ENCODE measurements around the gene ARHGAP26.
A peak's percentile ranks its signal among the peaks of the same experiment; 100 is the strongest.

The ARHGAP26 gene

DNA sequence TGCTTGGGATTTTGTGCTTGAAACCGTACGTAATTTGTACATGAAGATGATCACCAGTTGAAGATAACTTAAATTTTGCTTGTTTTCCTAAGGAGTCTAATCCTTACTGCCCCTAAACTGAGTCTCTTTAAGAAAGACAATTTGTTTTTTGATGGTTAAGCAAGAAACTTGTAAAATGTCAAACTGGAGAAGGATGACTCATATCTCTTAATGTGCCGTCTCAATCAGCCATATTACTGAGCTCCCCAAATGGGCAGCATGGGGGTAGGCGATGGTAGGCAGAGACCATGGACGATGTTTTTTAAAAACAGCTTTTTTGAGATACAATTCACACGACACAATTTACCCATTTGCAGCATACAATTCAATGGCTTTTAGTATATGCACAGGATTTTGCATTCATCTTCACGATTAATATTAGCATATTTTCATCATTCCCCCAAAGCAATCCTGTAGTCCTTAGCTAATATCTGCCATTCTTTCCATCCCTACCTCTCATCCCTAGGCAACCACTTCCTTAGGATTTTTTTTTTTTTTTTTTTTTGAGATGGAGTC, 14.3 kb downstream of the ARHGAP26 start:
- DNase-seq, result no peak

DNA sequence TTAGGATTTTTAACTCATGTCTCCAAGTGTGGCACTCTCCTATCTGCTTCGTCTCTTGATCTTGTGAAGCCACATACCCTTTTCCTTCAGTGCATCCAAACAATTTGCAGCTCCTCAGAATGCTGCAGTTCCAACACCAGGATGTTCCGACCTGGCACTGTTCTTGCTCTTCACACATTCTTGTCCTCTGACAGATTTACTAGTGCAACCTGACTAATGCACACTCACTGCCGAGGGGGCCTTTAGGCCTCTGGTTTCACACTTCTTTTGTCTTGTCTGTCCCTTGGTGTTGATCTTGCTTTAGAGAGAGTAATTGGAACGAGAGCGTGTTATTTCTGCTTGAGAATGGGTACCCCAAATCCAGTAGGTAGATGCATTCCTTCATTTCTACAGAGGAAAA, 15.0 kb downstream of the ARHGAP26 start:
- DNase-seq, result no peak

DNA sequence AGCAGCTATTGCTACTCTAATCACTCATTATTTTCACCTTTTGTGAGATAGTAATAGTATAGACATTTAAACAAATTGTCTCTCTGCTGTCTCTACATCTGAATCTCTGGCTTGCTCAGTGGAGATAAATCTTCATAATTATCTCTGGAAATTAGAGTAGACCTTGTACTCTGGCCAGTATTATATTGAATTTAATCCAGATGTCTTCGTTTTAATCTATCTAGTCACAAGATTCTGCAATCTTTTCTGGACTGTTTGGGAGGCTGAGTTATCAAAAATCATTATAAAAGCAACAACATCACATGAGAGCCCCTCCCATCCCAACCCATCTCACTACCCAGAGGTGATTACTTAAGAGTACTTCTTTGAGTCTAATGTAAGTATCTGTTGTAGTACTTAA, 19.0 kb downstream of the ARHGAP26 start:
- DNase-seq, result no peak

DNA sequence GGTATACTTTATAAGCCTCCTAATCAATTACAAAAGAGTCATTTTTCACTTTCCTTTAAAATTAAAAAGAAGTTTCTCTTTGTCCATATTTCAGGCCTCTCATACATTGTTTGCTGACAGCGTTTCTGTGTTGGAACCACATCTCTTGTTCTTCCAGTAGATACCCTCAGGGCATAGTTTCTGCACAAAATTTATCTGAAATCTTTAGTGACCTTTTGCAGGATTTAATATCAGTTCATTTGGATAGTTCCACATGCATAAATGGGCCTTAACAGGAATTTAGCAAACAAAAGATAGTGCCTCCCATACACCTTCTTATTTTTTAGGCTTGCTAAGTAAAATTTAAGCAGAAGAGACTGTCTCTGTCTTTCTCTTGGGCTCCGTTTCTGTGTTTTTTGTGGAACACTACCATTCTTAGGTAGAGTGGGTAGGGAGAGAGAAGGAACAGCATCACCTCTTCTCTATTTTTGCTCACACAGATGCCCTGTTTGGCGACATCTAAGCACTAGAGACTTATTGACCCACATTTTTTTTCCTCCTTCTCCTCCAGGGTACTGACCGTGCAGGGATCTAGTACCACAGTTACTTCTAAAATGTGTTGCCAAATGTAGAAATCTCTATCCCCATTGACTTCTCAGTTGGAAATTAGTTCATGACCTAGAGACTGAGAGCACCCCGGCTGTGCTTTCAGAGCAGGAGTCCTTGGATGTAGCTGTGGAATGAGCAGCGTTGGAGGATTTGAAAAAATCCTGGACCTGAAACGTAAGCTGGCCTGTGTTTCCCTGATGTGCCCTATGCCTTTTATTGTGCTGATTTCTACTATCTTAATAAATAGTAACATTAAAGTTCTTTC, 22.1 kb downstream of the ARHGAP26 start:
- no peak for DNase-seq

DNA sequence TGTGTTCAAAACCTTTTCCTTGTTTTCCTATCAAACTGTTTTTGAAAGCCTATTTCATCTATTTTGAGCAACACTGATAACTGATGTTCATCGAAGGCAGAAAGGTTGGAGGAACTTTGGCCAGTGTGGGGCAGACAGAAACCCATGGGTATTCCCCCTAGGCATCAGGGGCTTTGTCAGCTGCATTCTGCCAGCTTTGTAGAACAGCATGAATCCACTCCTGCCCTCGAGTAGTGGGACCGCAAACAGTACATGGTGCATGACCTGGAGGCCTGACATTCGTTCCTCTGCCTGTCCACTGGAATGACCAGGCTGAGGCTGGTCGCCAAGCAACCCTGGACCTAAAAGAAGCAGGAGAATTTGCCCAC, 22.7 kb downstream of the ARHGAP26 start:
- DNase-seq, result no peak

DNA sequence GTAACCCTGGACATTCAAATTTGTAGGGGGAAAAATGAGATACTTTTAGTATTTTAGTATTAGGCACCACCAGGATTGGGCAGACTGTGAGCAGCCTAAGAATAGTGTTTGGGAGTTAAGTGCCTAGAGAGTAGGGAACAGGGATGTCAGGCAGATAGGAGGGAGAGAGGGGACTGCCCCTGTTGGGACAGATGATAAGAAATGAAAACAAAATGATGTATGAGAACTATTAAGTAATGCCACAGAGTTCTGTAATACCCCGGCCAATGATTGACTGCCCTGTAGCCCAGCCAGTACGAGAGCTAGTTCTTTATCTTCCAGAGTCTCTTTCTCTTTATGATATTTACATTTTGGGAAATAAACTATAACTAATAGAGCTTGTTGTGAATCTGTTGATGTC, 24.4 kb downstream of the ARHGAP26 start:
- DNase-seq, result no peak

DNA sequence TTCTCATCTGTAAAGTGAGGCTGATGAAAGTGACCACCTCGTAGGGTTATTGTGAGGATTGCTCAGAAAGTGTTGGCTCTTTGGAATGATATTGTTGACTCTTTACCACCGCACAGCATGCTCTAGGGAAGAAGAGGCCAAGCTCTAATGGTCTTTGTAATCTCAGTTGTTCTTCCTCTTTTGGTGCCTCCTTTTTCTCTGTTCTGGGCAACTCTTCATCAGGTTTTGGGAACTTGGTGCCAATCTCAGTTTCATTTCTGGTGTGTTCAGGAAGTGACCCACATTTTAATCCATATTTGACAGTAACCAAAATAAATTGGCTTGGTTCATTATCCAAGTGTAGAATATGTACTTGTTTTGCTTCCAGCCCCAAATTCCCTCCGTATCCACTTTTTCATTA, 25.1 kb downstream of the ARHGAP26 start:
- no peak for DNase-seq

DNA sequence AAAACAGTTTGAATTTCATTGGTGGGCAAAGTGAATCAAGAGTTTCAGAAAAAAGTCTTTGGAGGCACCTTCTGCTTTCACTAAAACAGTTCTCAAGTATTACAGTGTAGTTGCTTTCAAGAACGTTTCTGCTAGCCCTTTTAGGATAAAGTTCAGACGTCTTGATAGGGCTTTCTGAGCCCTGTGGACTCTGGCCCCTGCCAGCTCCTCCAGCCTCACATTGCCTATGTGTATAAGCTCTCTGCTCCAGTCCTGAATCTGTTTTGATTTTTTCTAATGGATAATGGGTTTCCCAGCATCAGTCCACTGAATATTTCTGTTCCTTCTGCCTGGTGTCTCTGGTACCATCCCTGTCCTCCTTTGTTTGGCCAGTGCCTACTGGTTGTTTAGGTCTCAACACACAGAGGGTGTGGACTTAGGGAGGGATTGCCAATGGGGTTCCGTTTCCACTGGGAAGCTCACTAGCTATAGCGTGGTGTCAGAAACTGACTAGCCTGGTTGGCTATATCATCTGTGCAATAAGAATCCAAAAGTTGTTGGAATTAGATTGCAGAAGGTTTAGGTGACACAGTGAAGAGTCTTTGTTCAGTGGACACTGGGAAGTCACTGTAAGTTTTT, 26.4 kb downstream of the ARHGAP26 start:
- no peak for DNase-seq

DNA sequence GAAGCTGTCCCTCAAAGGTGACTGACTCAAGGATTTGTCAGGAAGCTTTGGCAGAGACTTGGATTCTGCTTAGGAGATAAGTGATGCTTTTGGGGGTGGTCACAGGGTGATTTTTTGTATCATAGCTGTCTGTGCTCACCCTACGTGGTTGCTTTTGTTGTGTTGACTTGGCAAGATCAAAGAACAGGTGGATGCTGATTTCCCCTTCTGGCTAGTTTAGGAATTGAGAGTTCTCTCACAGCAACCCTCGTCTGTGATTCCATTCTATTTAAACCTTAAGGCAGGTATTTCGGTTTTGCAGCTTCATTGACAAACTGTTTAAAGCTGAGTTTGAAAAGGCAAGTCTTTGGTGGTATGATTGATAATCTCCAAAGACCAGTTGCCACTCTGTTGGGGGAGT, 27.2 kb downstream of the ARHGAP26 start:
- no peak for DNase-seq

DNA sequence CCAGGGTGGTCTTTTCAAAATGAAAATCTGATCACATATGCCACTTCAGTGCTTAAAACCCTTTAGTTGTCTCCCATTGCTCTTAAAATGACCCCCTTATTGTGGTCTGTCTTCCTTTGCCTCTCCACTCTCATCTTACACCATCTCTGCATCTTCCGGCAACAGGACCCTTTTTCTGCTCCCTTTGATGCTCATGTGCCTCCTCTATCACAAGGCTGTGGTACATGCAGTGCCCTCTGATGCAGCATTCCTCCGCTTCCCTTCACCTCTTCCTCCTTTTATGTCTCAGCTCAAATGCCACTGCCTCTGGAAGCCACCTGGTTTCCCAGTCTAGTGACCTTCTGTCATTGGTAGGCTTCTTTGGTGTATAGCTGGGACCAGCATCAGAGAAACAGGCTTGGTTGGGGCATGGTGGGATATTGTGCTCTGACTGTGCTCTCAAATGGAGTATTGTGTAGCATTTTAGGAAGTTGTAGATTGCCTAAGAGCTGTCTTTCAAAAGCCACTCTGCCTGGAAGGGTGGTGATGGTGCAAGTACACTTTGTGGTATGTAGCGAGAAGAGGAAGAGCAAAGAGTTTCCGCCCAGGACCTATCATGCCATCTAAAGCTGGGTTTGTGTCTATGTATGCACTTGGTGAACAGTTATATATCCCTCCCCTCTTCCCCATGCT, 28.1 kb downstream of the ARHGAP26 start:
- no peak for DNase-seq

DNA sequence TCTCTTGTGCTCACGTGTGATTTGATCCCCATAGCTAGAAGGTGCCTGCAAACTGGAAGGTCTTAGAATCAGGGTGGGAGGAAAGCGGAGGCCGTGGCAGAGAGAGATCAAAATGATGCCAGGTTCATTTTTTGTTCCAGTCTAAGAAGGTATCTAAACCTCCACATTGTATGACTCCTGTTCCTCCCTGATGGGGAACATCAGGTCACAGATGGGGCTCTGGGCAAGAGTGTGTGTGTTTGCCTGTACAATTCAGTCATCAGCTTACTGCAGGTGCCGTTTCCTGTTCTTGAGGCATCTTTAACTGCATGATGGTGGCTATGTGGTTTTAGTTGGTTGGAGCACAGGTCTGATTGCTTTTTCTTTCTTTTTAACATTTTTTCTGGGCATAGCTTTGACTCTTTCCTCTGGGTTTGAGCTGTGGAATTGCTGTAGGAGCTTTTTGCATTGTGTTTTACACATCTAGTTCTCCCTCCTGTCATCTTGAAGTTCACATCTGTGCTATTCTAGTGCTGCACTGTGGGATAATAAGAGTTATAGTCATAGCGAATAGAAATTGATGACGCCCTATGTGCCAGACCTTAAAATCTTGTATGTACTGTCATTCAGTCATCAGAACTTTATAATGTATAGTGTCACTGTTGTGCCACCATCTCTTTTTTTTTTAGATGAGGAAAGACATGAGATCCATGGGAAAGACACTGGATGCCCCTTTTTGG, 30.8 kb downstream of the ARHGAP26 start:
- DNase-seq, result peak in 1 of 2 experiments; percentile 29

DNA sequence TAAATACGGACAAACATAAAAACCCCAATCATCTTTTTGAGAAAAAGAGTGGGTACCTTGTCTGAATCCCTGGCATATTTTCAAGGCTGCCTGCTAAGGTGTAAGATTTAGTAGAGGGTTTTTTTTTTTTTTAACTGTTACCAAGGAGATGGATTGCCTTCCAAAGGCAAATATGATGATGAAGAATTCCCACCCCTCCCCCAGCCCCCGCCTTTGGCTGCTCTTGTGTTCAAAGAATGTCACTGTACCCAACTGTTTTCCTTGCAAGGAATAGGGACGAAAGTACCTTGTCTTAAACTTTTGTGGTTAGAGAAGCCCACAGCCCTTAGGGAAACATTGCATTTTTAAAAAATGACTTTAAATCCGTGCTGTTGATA, 31.3 kb downstream of the ARHGAP26 start:
- no peak for DNase-seq

DNA sequence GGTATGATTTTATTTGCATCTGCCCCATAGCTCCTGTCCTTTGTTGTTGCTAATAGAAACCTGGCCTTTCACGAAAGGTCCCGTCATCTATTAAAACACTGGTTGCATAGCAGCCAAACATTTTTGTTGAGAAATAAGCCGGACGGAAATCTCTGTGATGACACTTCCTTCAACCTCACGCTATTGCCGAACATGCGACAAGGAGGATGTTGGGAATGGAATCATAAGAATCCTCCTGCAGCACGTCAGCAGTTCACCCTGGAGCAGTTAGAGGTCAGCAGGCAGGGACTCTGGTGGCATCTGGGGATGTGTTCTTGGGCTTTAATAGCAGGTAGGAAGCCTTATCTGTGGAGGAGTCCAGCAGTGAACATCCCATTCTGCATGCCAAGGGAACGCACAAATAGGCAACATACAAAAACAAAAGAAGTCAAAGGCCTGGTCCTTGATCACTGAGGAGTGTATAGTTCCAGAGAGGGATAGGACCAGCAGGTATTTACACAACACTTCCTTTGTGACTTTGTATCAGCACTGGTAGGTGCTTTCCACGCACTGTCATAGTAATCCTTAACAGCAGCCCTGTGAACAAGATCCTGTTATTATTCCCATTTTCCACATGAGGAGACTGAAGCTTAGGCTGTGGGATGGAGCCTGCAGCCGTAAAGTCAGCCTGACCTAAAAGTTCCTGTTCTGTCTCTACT, 33.4 kb downstream of the ARHGAP26 start:
- no peak for DNase-seq

DNA sequence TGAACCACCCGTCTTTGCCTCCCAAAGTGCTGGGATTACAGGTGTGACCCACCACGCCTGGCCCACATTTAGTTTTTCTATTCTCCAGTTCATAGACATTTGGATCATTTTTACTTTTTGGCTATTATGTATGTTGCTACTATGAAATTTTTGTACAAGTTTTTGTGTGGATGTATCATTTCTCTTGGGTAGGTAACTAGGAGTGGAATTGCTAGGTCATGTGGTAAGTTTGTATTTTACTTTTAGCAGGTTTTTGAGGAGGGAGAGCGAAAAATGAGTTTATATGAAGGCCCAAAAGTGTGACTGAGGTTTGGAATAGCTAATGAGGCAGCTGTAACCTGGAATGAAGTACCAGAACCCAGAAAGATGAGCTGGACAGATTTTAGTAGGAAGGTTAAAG, 35.2 kb downstream of the ARHGAP26 start:
- no peak for DNase-seq

DNA sequence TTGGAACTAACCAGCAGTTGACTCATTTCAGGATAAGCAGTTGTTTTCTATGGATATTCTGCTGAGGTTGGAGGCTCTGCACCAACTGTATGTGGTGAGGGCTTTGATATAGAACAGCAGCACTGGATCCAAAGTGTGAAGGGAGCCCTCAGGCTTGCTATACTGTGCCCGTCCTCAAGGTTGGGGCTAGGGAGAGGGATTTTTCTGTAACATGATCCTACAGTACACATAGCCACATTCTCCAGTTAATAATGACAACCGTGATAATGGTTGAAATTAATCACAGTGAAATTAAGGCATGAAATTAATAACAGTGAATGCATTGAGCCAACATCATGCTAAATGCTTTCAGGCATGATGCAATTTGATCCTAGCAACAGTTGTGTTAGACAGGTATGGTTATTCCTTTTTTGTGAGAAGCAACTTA, 36.7 kb downstream of the ARHGAP26 start:
- DNase-seq, result no peak

DNA sequence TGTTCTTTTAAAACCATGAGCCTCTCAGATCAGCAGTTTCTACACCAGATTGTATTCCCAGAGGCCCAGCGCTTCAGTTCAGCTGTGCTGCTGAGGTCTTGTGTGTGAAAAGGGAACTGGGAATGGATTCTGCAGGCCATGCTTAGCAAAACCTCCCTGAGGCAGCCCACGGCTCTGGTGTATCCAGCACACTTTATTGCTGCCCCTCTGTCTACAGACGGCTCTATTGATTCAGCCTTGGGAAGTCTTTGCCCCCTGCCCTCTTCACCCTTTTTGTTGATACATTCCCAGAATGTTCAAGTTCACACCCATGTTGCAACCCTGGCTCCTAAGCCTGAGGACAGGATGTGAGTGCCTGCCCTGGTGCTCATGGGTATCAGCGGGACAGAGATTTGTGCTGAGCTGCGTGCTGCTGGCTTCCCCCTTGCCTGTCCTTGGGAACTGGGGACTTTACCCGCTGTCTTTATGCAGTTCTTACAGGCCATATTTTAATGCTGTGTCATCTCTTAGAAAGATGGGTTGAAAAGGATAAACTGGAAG, 37.3 kb downstream of the ARHGAP26 start:
- DNase-seq, result no peak

DNA sequence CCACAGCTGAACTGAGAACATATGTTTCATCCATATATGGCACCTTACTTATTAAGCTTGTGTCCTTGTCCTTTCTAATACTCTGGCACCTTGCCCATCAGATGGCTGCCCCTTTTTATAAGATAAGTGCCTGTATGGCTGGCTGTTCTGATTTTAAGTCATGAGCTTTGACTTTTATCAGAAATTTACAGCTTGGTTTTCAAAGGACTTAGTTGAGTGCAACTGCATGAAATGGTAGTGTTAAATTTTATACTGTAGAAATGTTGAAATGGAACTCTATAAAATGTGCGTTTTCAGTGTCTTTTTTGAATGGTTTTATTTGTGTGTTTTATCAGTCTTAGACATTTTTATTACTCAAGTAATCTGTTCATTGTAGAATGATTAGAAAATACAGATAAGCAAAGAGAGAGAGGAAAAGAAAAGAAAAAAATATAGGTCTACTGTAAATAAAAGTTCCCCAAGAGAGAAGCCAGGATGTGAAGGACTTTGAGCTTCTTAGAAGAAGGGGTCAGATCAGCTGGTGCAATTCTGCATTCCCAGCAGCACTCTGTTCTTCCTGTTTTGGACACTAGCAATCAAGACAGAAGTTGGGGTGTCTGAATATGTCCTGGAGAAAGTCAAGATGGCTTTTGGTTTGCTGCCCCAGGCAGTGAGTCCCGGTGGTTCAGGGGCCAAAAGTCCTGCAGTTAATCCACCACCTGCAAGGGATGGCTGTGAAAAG, 38.9 kb downstream of the ARHGAP26 start:
- DNase-seq, result no peak

DNA sequence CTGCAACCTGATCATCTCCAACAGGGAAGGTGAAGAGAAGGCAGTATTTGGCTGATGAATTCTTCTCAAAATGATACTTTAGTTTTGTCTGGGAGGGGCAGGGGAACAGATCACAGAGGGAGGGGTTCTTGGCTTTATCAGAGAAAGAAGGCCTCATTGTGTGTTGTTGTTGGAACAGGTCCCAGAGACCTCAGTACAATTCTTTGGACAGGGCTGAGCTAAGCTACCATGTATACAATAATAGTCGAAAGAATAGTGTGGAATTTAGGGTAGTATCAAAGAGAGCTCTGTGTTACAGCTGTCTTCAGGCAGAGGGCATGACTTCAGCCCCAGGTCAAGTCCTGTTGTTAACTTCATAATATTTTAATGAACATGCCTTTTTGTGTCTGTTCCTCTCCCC, 39.9 kb downstream of the ARHGAP26 start:
- no peak for DNase-seq

DNA sequence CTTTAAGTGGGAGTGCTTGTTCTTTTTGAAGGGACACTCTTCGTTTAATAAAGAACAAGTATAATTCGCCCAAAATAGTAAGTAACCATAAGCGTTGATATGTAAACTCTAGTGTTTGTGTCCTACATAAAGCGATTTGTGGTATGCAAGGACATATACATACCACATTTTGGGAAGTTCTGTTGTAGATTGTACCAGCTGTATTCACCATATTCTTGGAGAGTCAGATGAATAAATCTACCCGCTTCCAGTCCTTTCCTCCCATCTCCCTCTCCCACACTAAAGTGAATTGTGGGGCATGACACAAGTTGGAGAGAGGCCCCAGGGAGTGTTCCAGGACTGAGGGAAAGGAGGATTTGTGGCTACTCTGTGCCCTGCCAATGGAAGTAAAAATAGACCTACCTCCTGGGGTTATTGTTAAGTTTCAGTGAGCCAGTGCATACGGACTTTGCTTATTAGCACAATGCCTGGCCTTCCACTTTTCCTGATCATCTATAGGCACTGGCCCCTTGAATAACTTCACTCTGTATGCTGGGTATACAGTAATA, 40.6 kb downstream of the ARHGAP26 start:
- DNase-seq, result no peak

DNA sequence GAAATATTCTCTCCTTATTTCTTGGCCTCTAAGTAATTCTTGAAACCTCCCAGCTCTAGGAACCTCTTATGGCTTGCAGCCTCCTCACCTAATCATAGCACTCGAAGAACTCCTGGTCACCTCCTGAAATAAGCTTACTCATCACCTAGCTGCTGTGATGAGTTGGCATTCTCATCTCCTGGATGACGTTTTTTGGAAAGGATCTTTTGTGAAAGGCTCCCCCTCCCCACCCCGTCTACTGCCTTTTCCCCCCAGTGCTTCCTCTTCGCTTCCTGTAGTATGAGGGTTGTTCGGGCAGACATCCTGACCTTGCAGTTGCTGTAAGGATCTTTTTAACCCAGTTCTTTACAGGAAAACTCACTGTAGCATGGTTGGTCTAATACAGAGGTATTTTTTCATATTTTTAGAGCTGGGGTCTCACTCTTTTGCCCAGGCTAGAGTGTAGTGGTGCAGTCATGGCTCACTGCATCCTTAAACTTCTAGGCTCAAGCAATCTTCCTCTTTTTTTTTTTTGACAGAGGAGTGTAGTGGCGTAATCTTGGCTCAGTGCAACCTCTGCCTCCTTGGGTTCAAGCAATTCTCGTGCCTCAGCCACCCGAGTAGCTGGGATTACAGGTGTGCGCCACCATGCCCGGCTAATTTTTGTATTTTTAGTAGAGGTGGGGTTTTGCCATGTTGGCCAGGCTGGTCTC, 41.8 kb downstream of the ARHGAP26 start:
- no peak for DNase-seq

DNA sequence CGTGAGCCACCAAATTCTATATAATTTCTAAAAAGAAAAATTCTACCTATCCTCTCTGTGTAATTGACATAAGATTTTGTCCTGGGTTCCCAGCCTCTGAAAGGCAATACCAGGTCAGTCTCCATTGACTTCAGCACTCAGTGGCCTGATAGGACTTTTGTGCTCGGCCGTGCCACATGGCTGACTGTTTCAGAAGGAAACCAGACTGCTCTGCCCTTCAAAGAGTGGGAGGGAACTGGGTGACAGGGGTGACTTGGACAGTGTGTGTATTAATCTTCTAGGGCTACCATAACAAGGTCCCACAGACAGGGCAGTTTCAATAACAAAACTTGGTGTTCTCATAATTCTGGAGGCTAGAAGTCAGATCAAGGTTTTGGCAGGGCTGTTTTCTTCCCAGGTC, 43.0 kb downstream of the ARHGAP26 start:
- no peak for DNase-seq
